GM19239 (cell line): ENCODE results near the gene GALNT7.

Experiments
- DNase-seq: peaks from one replicate; pipeline ENCODE4 v3.0.0; 2011; ENCODE audit warnings: low spot score; ENCODE audit not compliant: insufficient read length
- FAIRE-seq: peaks from 2 replicates; lab custom pipeline; 2011; peaks lifted over from hg19 to GRCh38; lab: Jason Lieb, UNC

Gene GALNT7

GRCh38 chr4:173371292-173372192 lies 202.9 kb downstream of the GALNT7 start:
- peak; percentile 14 for DNase-seq
- peak; percentile 63 for FAIRE-seq
